SIG-M5 treated with dmso at 0.1 percent for 504 hours (cell line): ENCODE data around the gene ANTXRL.
"Not testable (repeated sequence)": the region's sequence is repeated elsewhere in the genome, so short reads cannot be mapped to it uniquely, and the experiment has no call there.

Experiments
- DNase-seq: peaks from one replicate; lab custom pipeline; 2025; ENCODE audit not compliant: unreplicated experiment; lab: John Stamatoyannopoulos, UW

The ANTXRL gene

DNA sequence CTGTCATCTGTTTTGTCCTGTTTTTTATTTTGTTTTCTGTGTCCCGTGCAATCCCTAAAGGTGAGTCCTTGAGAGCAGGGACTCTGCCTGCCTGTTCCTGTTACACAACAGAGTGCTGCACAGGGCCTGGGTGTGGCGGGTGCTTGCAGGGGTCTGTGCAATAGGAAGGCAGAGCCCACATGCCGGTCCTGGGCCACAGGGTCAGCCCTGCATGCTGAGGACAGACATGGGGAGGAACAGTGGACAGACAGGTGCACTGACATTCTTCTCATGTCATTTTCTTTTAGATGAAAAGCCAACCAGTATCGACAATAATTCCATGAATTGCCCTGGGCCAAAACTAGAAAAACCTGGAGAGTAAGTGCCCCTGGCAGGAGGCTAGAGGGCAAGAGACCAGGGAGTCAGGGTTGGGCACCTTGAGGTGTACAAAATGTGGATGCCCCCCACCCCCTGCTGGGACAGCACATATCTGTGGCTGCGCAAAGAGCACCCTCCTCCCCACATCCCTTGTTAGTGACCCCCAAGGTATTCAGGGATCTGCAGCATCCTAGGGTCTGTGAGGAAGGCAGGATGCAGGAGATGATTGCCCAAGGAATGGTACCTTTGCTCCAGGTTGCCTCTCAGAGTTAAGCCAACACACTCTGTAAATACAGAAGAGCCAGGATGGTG lies 19.9 kb downstream of the ANTXRL start:
- no peak for DNase-seq

DNA sequence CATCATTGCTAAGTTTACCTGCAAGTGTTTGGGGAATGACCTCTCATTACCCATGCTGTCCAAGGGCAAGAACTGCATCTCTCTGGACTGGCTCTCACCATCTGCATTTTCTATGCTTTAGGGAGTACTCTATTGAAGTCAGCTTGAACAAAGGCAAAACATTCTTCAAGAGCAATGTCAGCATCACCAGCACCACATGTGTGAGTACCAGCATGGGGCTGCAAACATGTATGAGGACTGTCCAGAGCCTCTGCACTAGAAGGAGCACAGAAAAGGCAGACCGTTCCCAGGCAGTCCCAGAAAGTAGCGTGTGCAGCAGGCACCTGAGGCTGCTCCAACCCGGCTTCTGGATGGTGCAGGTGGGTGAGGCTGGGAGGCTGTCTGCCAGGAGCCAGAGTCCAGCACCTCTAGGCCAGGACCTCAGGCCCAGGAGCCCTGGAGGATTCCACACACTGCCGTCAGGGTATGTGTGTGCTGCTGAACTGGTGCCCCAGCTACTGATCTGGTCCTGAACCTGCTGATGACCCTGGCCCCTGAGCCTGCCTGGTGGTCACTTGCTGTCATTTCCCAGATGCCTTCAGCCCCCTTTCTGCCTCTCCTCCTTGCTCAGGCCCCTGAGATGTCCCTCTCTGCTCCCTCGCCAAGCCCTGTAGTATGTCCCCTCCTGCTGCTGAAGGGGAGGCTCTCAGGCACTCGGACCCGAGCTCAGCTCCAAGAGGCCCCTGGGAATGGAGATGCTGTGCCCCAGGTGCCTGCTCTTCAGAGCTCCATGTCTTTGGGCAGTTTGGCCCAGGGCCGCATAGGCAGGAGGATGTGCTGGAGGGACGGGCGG lies 20.7 kb downstream of the ANTXRL start:
- no peak for DNase-seq

DNA sequence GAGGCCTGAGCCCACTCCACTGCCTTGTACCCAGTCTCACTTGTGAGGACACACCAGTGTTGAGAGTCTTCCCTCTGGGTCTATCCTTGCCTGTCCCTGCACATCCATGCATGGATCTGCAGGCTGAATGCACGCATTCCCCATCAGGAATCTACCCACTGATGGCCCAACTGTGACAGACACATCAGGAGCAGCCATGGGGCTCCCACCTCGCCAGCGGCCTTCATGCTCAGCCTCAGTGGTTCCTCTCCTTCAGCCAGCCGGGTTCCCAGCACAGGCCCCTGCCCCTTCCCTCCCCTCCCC lies 21.3 kb downstream of the ANTXRL start:
- no peak for DNase-seq

DNA sequence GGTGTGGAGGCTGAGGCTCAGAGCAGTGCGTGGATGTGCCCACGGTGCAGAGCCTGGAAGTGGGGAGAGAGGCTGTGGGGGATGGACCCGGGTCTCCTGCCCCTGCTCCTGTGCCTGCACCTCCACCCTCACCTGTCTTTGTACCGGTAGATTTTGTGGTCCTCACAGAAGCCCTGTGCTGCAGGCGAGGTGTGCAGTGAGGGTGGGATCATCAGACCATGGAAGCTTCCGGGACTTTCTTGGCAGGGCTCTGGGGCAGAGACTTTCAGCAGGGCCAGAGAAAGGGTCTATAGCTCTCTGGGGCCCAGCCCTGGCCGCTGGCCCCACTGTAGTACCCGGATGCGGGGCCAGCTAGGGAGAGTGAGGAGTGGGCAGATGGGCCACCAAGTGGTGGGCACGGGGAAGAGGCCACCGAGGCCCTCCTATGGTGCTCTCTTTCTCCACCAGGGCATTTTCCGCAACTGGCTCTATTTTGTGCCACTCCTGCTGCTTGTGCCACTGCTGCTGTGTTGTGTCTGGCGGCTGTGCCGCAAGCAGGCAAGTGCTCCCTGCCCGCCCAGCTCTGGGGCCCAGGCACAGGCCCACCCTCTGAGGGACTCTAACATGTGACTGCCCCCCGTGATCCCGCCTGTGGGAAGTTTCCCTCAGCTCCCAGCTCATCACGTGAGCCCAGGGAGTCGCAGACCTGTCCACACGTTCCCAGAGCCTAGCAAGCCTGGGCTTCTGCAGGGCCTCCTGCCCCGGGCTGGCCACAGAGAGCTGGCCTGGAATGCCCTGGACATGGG lies 22.1 kb downstream of the ANTXRL start:
- no peak for DNase-seq

DNA sequence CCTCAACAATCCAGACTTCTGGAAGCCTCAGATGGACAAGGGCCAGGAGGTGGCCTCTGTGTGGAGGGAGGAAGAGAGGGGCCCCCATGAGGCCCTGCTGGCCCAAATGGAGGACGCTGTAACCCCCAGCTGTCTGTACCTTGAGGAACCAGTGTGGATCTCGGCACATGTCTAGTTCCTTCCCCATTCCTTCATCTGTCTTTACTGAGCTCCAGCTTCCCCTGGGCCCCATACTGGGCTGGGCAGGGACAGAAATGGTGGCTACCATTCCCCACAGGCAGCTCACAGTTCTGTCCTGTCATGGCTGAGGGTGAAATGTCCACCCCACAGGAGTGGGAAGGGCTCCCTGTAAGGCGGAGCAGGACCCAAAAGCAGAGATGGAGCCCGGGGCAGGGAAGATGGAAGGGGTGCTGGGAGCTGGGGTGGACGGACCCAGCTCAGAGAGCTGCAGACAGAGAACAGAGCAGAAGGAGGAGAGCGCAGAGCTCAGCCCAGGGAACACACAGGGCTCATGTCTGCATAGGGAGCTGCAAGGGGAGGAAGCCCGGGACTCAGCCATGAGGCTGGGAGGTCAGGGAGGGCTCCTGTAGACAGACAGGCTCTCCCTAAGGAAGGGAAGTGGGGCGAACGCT lies 22.8 kb downstream of the ANTXRL start:
- DNase-seq, result no peak

DNA sequence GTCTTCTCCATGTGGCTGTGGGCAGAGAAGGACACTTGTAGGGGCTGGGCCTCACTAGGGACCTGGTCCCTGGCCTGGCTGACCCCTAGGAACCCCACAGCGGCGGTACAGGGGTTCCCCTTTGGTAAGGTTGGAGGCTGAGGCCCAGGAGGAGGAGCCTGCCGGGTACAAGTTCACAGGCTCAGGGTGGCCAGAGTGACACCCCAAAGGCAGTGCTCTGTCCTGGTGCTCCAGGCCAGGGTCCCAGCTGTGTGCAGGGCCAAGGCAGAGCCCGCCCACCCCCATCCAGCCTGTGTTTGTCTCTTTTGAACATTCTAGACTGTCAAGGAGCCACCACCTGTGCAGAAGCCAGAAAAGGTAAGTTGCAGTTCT lies 23.3 kb downstream of the ANTXRL start:
- DNase-seq, result no peak

DNA sequence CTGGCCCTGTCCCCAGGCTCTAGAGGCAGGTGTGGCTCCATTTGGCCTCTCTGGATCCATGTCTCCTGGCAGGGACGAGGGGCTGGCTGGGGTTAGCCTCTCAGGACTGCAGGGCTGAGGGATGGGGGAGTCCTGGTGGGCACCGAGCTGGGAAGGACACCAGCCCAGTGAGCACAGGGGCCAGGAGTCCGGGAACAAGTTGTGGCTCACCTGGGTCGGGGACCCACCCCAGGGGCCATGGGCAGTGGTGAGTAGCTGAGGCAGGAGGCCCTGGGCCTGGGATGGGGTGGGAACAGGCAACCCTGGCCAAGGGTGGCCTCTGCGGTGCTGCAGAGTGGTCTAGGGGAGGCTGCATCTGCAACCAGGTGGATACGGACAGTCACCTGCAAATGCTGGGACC lies 24.1 kb downstream of the ANTXRL start:
- no peak for DNase-seq

DNA sequence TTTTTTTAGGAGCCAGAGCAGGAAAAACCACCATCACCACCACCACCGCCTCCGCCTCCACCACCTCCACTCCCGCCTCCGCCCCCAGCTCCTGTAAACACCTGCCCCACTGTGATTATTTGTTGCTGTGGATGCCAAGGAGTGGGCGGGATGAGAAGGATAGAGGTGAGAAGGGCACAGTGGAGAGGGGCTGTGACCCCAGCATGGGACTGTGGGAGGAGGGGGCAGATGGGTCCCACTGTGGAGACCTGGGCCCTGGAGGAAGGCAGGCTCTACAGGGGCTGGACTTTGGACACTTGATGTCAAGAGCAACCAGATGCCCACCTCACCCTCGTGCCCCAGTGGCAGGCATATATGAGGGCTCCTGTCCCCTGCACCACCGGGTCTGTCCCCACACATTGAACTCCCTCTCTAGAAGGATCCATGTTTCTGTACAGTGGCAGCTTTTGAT lies 24.7 kb downstream of the ANTXRL start:
- DNase-seq, result no peak

DNA sequence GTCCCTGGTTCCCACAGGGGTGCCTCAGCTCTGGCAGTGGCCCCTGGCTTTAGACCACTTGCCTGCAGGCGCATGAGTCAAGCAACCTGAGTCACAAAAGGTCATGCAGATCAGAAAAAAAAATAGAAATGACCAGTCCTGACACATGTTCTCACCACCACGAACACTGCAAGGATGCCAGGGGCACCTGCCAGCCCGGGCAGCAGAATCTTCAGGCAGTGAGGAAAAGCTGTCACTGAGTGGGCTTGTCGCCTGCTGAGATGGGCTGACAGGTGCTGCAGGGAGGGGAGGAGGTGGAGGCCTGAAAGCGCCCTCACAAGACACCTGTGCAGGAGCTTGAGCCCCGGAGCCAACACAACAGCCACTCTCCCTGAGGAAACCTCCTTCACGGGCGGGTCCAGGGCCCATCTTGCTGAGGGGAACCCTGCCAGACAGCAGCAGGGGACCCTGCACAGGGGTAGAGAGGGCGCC lies 25.2 kb downstream of the ANTXRL start:
- DNase-seq, result not testable (repeated sequence)

DNA sequence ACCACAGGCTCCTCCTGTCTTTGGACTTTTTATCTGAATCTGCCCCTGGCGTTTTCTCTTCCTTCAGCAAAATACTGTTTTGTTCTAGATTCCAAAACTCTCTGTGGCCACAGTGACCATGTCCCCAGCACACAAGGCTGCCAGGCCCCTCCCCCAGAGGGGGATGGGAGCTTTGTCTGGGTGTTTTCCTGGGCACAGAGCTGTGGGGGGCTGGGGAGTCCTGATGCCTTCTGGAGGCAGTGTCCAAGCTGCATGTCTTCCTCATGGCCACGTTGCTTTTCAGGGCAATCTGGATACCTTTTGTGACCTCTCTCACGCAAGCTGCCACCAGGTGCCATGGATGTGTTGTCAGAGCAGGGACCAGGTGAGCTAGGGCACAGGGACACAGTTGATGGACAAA lies 26.2 kb downstream of the ANTXRL start:
- no peak for DNase-seq

DNA sequence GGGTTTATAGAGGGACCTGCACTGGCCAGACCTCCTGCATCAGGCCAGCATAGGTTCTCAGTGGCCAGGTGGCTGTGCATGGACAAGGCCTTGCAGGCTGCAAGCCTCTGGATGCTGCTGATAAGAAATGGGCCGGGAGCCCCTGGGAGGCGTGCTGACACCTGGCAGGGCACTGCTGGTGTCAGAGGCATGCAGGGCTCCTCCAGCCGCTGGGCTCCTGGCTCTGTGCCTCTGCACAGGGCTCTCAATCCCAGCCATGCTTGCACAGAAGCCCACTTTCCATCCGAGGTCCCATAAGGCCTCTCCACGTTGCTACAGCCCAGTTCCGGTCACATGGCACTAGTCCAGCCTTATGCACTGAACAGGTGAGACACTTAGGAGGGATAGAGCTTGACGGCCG lies 27.3 kb downstream of the ANTXRL start:
- DNase-seq, result no peak

DNA sequence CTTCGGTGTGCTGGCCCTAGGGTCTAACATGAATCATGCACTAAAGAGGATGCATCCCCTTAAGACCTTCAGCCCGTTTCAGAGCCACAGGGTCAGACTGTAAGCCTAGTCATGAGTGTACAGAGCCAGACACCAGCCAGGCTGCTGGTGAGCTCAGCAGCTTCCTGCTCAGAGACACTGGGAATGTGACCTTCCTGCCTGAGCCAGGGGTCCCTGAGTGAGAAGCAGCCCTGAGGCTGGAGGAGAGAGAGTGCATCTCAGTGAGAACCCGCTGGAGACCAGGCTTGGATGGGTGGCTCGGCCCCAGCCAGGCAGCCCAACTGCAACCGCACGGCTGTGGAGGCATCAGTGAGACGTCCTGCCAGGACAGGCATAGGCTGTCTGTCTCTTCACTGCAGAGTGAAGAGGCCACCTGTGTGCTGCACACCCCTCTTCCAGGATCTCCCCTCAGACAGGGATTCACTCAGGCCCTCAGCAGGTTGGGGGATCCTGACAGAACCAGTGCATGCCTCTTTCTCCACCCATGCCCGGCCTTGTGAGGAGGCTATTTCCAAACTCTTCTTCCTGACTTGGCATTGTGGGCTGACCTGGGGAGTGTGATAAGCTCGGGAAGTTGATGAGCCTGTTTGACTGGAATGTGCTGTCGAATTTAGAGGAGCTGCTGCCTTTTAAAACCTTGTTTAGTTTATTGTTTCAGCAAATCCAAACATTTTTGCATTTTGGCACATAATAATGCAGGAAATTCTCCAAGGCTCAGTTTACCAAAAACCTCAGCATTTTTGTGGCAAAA lies 28.5 kb downstream of the ANTXRL start:
- DNase-seq, result peak; percentile 9

DNA sequence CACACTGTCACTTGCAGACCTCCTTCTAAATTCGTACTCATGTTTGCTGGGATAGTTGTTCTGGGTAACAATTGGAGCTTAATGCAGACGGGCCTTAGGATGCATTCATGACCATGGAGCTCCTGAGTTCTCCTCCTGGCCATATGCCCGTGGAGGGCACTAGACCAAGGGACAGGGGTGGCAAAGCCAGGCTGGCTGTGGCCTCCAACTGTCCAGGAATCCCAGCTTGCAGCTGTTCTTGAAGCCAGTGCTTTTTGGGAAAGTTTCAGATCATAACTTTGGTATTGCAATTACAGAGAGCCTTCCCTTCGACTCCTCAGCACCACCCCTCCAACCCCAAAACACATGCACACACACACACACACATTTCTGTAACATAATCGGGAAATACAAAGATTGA lies 30.6 kb downstream of the ANTXRL start:
- DNase-seq, result no peak

DNA sequence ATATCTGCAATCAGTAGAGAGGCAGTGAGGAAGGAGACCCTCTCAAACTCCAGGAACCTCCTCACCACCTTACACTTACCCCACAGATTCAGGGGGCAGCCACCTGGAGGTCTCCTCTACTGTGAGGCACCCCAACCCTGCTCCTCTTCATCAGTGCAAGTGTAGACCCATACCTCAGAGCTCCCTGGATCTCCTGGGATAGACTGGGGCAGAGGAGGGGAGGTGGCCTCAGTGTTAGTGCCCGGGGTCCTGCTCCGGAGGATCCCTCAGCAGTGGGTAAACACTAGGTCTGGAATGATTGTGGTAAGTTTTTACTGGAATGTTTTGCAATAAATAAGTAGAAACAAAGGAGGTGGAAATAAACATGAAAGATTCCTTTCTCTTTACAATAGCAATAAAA lies 31.1 kb downstream of the ANTXRL start:
- DNase-seq, result no peak

DNA sequence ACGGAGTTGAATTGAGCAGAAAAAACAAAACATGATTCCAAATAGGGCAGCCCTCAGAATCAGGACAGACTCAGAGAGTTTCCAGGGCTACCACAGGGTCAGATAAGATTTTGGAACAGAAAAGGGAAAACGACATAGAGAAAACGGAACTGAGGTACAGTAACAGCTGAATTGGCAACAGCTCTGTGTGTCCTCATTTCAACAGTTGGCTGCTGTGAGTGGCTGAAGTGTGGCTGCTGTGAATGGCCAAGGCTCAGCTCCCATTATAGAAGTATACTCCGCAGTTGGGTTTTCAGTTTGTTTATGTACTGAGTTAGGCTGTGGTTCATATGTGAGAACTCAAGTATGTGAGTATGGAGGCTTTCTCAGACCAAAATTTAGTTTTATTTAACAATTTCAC lies 32.0 kb downstream of the ANTXRL start:
- DNase-seq, result no peak

DNA sequence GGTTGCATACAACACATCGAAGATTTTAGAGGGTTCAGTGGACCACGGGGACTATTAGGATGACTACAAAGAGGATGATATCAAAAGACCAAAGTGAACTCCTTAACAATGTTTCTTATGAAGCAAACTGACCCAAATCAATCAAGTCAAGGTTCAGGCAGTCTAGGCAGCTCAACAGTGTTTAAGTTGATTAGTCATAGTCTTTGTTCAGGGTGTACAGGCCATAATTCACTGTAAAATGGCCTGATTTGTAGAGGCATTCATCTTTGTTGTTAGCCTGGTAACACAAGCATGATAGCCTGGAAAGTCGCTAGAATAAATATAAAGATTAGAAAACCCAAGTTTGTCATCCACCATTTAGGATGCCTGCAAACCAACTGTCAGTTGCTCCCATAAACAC lies 32.6 kb downstream of the ANTXRL start:
- no peak for DNase-seq

DNA sequence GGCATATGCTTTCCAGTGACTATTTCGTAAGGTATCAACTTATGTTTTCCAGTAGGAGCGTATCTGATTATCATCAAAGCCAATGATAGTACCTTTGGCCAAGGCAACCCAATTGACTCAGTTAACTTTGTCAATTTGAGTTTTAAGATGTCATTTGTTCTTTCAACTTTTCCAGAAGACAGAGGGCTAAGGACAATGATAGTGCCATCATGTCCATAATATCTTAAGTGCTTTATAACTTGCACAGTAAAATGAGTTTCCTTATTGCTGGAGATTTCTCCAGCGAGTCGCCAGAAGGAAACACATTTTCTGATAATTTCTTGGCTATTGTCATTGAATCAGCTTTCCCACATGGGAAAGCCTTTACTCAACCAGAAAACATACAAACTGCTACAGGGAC lies 35.0 kb downstream of the ANTXRL start:
- no peak for DNase-seq

DNA sequence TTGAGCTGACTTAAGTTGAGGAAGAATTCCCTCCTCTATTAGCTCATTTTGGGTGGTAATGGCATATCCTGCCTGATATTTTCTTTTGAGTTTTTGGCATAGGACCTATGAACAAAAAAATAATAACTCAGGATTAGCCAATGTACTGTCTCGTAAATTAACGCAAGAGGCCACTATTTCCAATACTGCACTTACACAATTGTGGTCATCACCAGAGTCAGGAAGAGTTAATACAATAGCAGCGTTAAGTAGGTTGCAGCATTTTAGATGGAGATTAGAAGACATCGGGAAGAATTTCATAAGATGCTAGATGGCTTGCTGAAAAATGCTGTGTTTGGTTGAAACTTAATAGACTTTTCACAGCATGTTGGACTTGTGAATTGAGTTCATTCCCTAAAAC lies 36.4 kb downstream of the ANTXRL start:
- DNase-seq, result no peak

DNA sequence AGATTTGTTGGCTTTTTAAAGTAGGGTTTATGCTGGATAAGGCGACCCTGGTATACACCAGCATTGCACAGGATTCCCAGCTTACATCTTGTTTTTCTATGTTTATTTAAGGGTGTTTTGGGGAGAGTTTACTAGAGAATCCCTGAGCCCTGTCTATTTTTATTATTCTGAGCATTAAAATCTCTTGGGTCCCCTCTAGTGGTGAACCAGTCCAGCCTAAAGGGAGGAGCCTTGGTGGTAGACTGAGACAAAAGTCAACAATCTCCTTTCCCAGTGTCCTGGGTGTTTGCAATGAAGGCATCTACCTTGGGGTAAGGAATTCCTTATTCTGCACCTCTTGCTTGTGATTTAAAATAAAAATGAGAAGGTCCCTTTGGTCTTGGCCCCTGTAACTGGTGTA lies 38.2 kb downstream of the ANTXRL start:
- DNase-seq, result peak; percentile 5

DNA sequence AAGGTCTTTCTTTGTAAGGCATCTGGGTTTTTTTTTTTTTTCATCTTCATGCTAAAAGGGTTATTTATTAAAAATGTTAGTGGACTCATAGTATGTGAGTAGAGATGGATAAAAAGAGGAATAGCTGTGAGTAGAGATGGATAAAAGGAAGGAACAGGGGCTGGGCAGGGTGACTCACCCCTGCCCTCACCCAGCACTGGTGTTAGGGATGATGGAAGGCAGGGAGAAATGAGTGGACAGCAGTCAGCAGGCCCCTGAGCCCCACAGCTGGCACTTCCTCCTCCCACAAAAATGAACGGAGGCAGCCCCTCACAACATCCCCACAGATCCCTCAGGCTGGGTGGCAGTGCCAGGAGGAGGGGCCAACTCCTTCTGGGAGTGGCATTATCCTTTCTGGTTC lies 39.3 kb downstream of the ANTXRL start:
- no peak for DNase-seq

DNA sequence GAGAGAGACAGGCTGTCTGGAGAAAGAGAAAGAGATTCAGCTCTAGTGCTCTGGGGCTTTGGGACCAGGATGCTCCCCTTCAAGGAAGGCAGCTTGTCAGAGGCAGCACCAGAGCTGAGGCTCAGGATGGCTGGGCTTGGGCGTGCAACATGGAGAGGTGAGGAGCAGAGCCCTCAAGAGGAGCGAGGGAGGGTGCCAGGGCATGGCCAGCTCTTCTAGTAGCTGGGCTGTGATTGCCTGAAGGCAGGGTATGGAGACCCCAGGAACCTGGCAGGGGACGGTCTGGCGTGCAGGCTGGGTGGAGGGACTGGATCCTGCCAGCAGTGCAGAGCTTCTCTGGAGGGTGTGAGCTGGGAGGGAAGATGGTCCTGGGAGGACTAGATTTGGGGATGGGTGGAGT lies 40.2 kb downstream of the ANTXRL start:
- no peak for DNase-seq
